ENCODE results near the gene LMO7.

The LMO7 gene

GRCh38 chr13:75800545-75800944 lies 164.4 kb downstream of the LMO7 start:
- DNase-seq (ENCODE audit: low read depth in 2 of 2): no peak

- no peak for DNase-seq (ENCODE audit: low read depth in 2 of 2)
Measured at GRCh38 chr13:75801388-75801945, 165.3 kb downstream of the LMO7 start.

- no peak for DNase-seq (ENCODE audit: low read depth in 2 of 2)
Measured at GRCh38 chr13:75802161-75802560, 166.0 kb downstream of the LMO7 start.

- no peak for DNase-seq (ENCODE audit: low read depth in 2 of 2)
Measured at GRCh38 chr13:75803164-75803611, 167.1 kb downstream of the LMO7 start.

- DNase-seq (ENCODE audit: low read depth in 2 of 2): no peak
Measured at GRCh38 chr13:75804054-75804453, 167.9 kb downstream of the LMO7 start.

- DNase-seq (ENCODE audit: low read depth in 2 of 2): no peak
Measured at GRCh38 chr13:75804605-75805004, 168.5 kb downstream of the LMO7 start.

- no peak for DNase-seq (ENCODE audit: low read depth in 2 of 2)
Measured at GRCh38 chr13:75806117-75806516, 170.0 kb downstream of the LMO7 start.

- no peak for DNase-seq (ENCODE audit: low read depth in 2 of 2)
Measured at GRCh38 chr13:75811361-75811760, 175.2 kb downstream of the LMO7 start.

- no peak for DNase-seq (ENCODE audit: low read depth in 2 of 2)
Measured at GRCh38 chr13:75811841-75812240, 175.7 kb downstream of the LMO7 start.

GRCh38 chr13:75812751-75813181 lies 176.6 kb downstream of the LMO7 start:
- no peak for DNase-seq (ENCODE audit: low read depth in 2 of 2)

GRCh38 chr13:75813323-75813722 lies 177.2 kb downstream of the LMO7 start:
- no peak for DNase-seq (ENCODE audit: low read depth in 2 of 2)

- DNase-seq (ENCODE audit: low read depth in 2 of 2): no peak
Measured at GRCh38 chr13:75818179-75818967, 182.2 kb downstream of the LMO7 start.

- no peak for DNase-seq (ENCODE audit: low read depth in 2 of 2)
Measured at GRCh38 chr13:75818968-75819225, 182.8 kb downstream of the LMO7 start.

- DNase-seq (ENCODE audit: low read depth in 2 of 2): no peak
Measured at GRCh38 chr13:75825161-75825560, 189.0 kb downstream of the LMO7 start.

- DNase-seq (ENCODE audit: low read depth in 2 of 2): no peak
Measured at GRCh38 chr13:75825594-75825993, 189.5 kb downstream of the LMO7 start.

- DNase-seq (ENCODE audit: low read depth in 2 of 2): no peak
Measured at GRCh38 chr13:75826391-75826790, 190.3 kb downstream of the LMO7 start.

- DNase-seq (ENCODE audit: low read depth in 2 of 2): no peak
Measured at GRCh38 chr13:75829830-75830229, 193.7 kb downstream of the LMO7 start.

- no peak for DNase-seq (ENCODE audit: low read depth in 2 of 2)
Measured at GRCh38 chr13:75830842-75831241, 194.7 kb downstream of the LMO7 start.

- DNase-seq (ENCODE audit: low read depth in 2 of 2): no peak
Measured at GRCh38 chr13:75831389-75831788, 195.3 kb downstream of the LMO7 start.

- no peak for DNase-seq (ENCODE audit: low read depth in 2 of 2)
Measured at GRCh38 chr13:75832812-75833211, 196.7 kb downstream of the LMO7 start.

- no peak for DNase-seq (ENCODE audit: low read depth in 2 of 2)
Measured at GRCh38 chr13:75836441-75836840, 200.3 kb downstream of the LMO7 start.

- DNase-seq (ENCODE audit: low read depth in 2 of 2): no peak
Measured at GRCh38 chr13:75838366-75839005, 202.4 kb downstream of the LMO7 start.

- DNase-seq (ENCODE audit: low read depth in 2 of 2): no peak
Measured at GRCh38 chr13:75839406-75839805, 203.3 kb downstream of the LMO7 start.
